Measurements from ENCODE around the gene C6orf132. TPM values are rescaled to one million over a fixed set of nuclear protein-coding genes. Genes with fewer than 3 reads are reported as not detected.

C6orf132 gene
- total RNA-seq, 4 donors from 2014 or later = 0.05 to 0.16 TPM; not detected in 2

DNA sequence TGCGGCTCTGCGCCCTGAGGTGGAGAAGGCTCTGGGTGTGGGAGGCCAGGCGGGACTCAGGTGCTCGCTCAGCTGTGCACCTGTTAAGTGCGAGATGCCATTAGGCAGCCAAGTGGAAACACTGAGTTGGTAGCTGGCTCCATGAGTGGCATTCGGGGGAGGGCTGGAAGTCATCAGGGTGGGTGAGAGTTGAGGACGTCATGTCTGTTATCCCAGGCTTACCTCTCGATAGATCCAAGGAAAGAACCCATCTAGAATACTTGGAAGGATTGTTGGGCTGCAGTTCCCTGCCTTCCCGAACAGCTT, 50.7 kb downstream of the C6orf132 start:
- in situ Hi-C loops (cut with MboI; ENCODE audit: low sequenced_read_pairs in 4 of 4) (loop anchor here in 2 of 4 donors (25.0 kb wide), 1 partner anchor 446 kb away; no protein-coding TSS in a partner anchor), intact Hi-C loops (cut with DNase I; ENCODE audit: low total_unique reads) (no loop called here)
- no peak for DNase-seq

DNA sequence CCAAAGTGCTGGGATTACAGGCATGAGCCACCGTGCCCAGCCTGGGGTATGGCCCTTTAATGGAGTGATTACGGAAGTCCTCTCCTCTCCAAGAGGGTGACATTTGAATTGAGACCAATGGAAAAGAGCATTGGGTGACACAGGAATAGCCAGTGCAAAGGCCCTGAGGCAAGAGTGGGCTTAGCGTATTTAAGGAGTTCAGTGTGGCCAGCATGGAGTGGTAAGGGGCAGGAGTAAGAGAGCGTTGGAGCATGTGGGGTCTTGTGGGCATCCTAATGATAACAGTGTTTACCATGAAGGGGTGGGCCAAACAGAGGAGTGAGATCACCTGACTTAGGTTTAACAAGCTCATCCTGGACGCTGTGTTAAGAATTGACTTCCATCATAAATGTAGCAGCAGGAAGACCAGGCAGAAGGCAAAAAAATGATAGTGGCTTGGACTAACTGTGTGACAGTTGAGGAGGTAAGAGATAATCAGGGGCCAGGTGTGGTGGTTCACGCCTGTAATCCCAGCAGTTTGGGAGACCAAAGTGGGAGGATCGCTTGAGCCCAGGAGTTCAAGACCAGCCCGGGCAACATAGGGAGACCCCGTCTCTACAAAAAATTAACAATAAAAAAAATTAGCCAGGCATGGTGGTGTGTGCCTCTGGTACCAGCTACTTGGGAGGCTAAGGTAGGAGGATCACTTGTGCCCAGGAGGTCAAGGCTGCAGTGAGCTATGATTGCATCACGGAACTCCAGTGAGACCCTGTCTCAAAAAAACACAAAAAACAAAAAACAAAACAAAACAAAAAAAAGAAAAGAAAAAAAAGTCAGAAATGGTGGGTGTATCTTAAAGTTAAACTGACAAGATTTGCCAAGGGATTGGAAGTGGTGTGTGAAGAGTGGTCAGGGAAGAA, 51.4 kb downstream of the C6orf132 start:
- no peaks in the 10 kb centered on the region for H3K4me1 ChIP-seq
- H3K27me3 ChIP-seq = no peaks in the 10 kb centered on the region
- H3K27ac ChIP-seq = no peak overlapping the region
- DNase-seq = no peak
- no peak overlapping the region for H3K4me3 ChIP-seq
- no peaks in the 10 kb centered on the region for H3K36me3 ChIP-seq
- H3K9me3 ChIP-seq = no peaks in the 10 kb centered on the region
- no peak for ATAC-seq
- intact Hi-C loops (cut with DNase I; ENCODE audit: low total_unique reads) = no loop called here
- in situ Hi-C loops (cut with MboI; ENCODE audit: low sequenced_read_pairs in 4 of 4) = loop anchor here in 2 of 4 donors (25.0 kb wide), 1 partner anchor 446 kb away; no protein-coding TSS in a partner anchor
- TF ChIP-seq POLR2A (IDR thresholded peaks at IDR 0.05) = no peak
- TF ChIP-seq, protein P1, sequence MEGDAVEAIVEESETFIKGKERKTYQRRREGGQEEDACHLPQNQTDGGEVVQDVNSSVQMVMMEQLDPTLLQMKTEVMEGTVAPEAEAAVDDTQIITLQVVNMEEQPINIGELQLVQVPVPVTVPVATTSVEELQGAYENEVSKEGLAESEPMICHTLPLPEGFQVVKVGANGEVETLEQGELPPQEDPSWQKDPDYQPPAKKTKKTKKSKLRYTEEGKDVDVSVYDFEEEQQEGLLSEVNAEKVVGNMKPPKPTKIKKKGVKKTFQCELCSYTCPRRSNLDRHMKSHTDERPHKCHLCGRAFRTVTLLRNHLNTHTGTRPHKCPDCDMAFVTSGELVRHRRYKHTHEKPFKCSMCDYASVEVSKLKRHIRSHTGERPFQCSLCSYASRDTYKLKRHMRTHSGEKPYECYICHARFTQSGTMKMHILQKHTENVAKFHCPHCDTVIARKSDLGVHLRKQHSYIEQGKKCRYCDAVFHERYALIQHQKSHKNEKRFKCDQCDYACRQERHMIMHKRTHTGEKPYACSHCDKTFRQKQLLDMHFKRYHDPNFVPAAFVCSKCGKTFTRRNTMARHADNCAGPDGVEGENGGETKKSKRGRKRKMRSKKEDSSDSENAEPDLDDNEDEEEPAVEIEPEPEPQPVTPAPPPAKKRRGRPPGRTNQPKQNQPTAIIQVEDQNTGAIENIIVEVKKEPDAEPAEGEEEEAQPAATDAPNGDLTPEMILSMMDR (IDR thresholded peaks at IDR 0.05 in 4 of 5, conservative IDR thresholded peaks at IDR 0.05 in 1 of 5) = no peak

More for the DNA sequence above, 50.7 kb downstream of the C6orf132 start:
- no peak overlapping the region for H3K4me3 ChIP-seq
- TF ChIP-seq, protein P1 (IDR thresholded peaks at IDR 0.05 in 4 of 5, conservative IDR thresholded peaks at IDR 0.05 in 1 of 5) = no peak
- no peak for TF ChIP-seq POLR2A (IDR thresholded peaks at IDR 0.05)
- no peaks in the 10 kb centered on the region for H3K9me3 ChIP-seq
- no peak for ATAC-seq
- H3K36me3 ChIP-seq = no peaks in the 10 kb centered on the region
- H3K4me1 ChIP-seq = no peaks in the 10 kb centered on the region
- H3K27ac ChIP-seq = no peak overlapping the region
- no peaks in the 10 kb centered on the region for H3K27me3 ChIP-seq

GRCh38 chr6:42088101-42088591, 54.3 kb downstream of the C6orf132 start:
- Histone ChIP-seq H3K4me3 (no peak overlapping the region), H3K27me3 (no peaks in the 10 kb centered on the region), H3K9me3 (no peaks in the 10 kb centered on the region), H3K36me3 (no peaks in the 10 kb centered on the region), H3K27ac (no peak overlapping the region), H3K4me1 (peaks cover 0 to 3% of the 10 kb centered on the region in 2 donors)
- no peak for TF ChIP-seq POLR2A (IDR thresholded peaks at IDR 0.05)
- TF ChIP-seq, protein P1 (IDR thresholded peaks at IDR 0.05 in 4 of 5, conservative IDR thresholded peaks at IDR 0.05 in 1 of 5) = no peak
- no peak for DNase-seq
- intact Hi-C loops (cut with DNase I; ENCODE audit: low total_unique reads) (no loop called here), in situ Hi-C loops (cut with MboI; ENCODE audit: low sequenced_read_pairs in 4 of 4) (loop anchor here in 2 of 4 donors (25.0 kb wide), 1 partner anchor 449 kb away; no protein-coding TSS in a partner anchor)
- no peak for ATAC-seq

GRCh38 chr6:42086046-42087035, 56.1 kb downstream of the C6orf132 start:
- TF ChIP-seq, protein P1 (IDR thresholded peaks at IDR 0.05 in 4 of 5, conservative IDR thresholded peaks at IDR 0.05 in 1 of 5) = peak in 2 of 5 experiments; percentile 16 to 17
- no peak for TF ChIP-seq POLR2A (IDR thresholded peaks at IDR 0.05)
- Histone ChIP-seq H3K27ac (peak overlapping the region in 1 of 4 donors; percentile 28), H3K36me3 (peaks cover 0 to 8% of the 10 kb centered on the region in 2 donors), H3K27me3 (no peaks in the 10 kb centered on the region), H3K9me3 (no peaks in the 10 kb centered on the region), H3K4me3 (no peak overlapping the region), H3K4me1 (peaks cover 0 to 3% of the 10 kb centered on the region in 2 donors)
- intact Hi-C loops (cut with DNase I; ENCODE audit: low total_unique reads) (no loop called here), in situ Hi-C loops (cut with MboI; ENCODE audit: low sequenced_read_pairs in 4 of 4) (loop anchor here in 2 of 4 donors (25.0 kb wide), 1 partner anchor 451 kb away; no protein-coding TSS in a partner anchor)
- ATAC-seq (peak; percentile 52 to 67), DNase-seq (no peak)
